ENCODE data around the gene DDR2.
"Not testable (repeated sequence)": the region's sequence is repeated elsewhere in the genome, so short reads cannot be mapped to it uniquely, and the experiment has no call there.

DDR2 gene

DNA sequence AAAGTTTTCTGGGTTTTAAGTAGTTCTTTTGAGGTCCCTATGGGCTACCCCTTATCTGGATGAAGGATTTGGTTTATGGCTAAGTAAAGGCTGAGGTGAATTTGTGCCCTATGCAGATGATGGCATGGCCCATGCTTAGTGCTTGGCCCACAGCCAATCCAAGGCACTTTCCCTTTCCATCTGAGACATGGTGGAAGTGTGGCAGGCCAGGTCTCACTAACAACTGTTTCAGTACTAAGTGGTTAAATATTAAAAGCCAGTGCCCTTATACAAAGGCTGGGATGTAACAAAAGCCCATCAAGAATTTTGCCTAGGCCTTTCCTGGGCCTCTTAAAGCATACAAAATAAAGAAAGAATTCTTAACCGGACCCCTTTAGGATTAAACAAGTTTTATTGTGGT is 156.5 kb downstream of the DDR2 start:
- not testable (repeated sequence) for DNase-seq

DNA sequence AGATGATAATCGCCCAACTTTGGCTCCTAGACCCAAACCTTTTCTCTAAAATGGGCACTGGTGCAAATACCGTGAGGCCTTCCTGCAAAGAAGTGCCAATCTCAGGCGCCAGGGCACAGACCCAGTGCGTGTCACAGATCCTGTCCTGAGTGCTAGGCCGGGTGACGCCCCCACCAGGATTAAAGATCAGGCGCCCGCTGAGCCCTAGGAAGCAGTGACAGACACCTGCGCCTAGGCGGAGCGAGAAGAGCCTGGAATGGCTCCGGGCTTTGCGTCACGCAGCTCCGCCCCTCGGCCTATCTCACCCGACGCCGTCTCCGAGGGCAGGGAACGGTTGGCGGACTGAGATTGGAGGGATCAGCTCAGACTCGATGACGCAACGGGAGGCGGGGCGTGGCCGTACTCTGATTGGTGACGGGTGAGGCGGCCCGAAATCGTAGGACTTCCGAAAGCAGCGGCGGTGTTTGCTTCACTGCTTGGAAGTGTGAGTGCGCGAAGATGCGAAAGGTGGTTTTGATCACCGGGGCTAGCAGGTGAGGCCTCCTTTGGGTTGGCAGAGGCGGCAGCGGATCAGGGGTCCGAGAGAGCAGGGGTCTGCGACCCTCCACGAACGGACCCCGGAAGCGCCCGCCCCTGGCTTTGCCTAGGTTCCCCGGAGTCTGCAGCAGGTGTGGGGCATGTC is 158.2 kb downstream of the DDR2 start, which contains the start of gene HSD17B7:
TSS of gene HSD17B7 (plus strand) at position 400 of the 682 bp plus-strand sequence. CDS start at position 499, 99 bp downstream.
- peak; percentile 86 for DNase-seq

DNA sequence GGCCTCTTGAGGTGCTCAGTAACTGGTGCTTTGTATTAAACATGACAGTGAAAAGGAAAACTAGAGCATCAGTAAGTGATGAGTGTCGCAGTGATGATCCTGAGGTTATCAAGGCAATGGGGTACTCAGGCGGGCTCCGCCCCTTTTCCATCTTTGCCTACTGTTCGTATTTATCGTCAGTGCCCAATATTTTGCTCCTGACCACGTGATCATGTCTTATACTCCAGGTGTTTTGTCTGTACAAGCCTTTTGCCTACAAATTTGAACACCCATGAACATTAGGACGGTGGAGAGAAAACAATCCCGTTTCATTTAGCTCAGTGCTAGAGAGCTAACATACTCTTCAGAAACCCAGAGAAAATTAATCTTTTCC is 158.7 kb downstream of the DDR2 start:
- peak in 1 of 2 donors; percentile 31 for DNase-seq

DNA sequence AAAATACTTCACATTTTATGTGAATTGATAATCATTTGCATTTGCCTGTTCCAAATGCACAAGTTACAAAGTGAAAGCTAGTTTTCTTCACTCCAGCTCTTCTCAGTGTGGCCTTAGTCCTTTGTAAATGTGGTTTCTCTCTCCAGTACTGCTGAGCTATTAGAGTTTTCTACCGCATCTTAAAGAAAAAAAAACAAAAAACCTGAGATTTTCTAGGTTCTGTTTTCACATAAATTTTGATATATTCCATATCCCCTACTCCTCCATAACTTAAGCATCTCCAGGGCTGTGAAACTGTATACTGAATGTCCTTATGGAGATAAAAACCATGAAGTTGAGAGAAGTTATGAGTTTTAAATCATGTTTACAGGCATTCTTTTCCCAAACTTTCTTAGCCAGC is 162.0 kb downstream of the DDR2 start:
- not testable (repeated sequence) for DNase-seq

DNA sequence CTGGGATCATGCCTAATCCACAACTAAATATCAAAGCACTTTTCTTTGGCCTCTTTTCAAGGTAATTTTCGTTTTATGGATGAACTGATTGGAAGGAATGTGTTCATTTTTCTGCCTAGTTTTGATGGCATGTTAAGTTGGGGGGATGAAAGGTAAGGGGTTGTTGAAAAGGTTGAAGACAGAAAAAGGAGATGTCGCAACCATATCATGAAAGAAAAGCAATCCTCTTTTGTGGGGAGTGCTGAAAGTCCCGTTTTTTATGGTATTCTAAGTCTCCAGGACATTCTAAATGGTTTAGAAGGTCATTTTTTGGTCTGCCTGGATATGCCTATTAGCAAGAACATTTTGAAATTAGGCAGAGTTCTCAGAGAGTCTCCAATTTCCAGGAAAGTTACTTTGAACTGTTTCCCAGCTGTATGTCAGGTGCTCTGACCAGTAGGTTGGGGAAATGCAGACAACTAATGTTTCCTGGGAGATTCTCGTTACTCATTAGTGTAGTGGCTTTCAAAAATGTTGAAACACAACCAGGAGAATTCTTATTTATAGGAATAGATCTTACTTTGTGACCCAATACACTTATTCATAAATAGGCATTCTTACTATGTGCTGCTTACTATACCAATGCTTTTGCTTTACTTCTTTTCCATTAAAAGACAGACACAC is 164.5 kb downstream of the DDR2 start:
- DNase-seq, result not testable (repeated sequence)

DNA sequence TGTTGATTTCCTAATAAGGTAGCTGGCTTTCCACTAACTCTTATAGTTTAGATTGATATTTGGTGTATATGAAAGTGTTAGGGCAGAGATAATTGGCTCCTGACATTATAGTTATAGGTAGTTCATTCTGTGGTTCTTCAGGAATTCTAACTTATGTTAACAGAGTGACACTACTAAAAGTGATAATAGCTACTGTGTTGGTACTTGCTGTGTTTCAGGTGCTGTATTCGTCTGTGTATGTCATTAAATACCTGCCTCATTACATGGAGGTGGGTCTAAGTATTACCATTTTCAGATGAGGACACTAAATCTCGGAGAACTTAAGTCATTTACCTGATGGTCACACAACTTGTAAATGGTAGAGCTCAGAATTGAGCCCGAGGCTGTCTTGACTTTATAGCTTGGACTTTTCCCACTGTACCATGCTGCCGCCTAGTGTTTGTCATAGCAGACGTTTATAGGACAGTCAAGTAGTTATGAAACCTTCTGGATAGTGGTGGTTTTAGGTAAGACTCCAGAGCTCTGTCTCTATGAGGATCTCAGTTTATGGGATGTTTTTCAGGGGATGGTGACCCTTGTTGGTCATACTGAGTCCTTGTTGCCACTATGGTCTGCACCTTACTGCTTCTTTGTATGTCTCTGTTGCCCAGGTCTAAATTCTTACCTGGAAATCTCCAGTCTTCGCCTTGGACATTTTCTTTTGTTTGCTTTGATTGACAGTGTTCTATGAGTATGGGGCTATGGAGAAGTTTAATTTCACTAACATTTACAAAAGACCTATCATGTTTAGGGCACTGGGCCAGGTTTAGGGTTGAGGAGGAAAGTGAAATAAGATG is 167.9 kb downstream of the DDR2 start:
- not testable (repeated sequence) for DNase-seq

DNA sequence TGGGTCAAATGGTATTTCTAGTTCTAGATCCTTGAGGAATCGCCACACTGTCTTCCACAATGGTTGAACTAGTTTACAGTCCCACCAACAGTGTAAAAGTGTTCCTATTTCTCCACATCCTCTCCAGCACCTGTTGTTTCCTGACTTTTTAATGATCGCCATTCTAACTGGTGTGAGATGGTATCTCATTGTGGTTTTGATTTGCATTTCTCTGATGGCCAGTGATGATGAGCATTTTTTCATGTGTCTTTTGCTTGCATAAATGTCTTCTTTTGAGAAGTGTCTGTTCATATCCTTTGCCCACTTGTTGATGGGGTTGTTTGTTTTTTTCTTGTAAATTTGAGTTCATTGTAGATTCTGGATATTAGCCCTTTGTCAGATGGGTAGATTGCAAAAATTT is 175.2 kb downstream of the DDR2 start:
- DNase-seq, result not testable (repeated sequence)

DNA sequence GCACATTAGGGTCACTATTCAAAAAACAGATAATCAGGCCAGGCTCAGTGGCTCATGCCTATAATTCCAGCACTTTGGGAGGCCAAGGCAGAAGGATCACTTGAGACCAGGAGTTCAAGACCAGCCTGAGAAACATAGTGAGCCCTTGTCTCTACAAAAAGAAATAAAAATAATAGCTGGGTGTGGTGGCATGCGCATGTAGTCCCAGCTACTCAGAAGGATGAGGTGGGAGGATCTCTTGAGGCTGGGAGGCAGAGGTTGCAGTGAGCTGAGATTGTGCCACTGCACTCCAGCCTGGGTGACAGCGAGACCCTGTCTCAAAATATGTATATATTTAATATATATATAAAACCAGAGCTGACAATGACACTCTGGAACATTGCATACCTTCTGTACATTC is 180.1 kb downstream of the DDR2 start:
- not testable (repeated sequence) for DNase-seq

DNA sequence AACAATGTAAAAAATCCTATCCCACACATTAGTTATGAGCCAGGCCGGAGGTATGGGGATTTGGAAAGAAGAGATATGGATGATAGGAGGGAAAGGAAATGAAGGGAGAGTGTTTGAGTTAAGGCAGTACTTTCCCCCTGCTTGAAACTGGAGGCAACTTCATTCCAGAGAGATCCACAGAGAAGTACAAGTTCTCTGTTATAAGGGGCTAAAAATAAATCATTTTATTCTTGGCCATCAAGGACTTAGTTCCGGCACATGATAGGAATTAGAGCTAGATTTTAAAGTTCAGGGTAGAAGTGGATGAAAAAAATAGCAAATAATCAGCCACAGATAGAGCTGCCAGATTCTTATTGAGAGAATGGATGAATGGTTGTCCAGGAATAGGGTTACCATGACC is 185.9 kb downstream of the DDR2 start:
- not testable (repeated sequence) for DNase-seq

DNA sequence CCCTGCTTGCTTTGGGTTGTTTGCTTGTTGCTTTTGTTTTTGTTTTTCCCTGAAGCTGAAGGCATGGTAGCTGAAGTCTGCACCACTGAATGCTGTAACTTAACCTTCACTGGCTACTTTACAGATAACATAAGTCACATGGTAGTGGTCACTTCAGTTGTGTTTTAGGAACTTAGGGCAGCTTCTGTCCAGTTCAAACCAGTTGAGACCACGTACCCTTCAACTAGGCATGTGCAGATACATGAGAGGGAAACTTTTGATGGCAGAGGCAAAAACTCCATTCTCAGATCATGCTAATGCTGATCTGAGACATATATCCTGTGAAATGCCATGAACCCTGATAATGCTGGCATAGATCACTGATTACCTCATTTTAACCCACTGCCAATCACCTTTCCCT is 186.4 kb downstream of the DDR2 start:
- not testable (repeated sequence) for DNase-seq

DNA sequence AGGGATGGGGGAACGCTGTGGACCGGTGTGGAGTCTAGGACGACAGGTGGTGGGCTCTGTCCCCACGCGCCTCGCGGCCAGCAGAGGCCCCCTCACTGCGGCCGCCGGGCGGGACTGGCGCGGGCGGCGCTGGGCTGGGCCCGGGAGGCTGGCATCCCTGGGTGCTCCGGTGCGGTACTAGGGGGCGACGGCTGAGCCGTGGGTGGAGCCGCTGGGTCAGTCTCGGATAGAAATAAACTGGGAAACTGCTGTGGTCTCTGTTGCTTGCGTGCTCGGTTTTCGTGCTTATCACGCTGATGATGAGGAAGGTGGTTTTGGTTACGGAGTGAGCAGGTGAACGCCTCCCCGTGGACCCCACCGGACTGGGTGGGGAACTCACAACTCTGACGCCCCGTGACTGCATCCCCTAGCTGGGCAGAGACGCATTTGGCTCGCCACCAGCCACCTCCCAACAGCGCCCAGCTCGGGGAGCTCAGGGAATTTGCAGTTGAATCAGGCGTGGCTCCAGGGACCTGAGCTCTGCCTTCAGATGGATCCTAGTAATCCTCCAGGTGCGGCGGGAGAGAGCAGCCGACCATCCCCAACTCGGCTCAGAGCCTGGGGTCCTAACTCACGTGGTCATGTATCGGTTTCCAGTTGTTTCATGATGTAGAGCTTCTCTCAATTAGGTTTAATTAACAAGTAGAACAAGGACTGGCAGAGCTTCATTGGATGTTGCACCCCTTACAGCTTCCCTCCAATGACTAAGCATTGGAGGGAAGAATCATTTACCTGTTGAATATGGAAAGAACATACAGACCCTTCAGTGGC is 190.3 kb downstream of the DDR2 start:
- DNase-seq, result no peak

DNA sequence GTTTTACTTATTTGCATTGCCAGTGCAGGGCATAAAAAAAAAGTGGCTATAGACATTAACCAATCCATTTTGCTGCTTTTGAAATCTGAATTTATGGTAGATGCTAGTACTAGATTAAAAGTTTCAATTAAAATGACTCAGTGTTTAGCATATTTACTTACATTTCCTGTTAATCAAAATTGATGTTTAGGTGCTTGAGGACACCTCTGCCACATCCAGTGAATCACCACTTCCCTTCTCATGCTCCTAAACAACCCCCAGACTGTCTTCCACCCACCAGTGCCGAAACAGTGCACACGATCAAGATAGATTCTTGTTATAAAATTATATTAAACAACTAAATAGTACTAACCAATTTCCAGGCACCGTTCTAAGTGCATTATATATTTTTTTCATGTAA is 191.0 kb downstream of the DDR2 start:
- DNase-seq, result peak in 1 of 2 donors; percentile 5

DNA sequence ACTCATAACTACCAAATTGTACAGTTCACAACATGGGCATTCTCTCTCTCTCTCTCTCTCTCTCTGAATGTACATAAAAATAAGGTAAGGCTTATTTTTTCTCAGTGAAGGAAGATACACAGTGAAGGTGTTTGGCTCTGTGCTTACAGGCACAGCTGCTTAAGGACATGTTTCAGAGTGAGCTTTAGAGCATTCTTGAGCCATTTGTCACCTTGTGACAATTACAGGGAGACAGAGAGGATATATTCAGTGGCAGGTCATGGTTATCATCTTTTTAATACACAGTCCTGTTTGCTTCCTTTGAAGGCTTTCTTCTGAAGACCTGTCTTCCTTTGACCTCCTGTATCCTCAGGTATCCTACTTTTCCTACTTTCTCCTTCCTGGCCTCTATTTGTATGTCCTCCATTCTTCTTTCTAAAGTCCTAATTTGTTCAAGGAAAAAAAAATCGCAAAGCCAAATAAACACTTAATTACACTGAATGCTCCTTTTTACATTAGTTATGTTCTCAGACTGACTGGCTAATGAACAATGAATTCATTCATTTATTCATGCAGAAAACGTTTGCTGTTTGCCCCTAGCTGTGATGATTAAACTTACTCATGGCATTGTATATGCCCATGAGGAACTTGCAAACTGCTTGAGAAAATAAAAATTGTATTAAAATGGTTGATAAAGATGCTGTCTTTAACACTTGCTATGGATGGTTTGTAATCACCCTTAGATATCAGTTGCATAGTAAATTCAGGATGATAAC is 191.7 kb downstream of the DDR2 start:
- DNase-seq, result no peak

DNA sequence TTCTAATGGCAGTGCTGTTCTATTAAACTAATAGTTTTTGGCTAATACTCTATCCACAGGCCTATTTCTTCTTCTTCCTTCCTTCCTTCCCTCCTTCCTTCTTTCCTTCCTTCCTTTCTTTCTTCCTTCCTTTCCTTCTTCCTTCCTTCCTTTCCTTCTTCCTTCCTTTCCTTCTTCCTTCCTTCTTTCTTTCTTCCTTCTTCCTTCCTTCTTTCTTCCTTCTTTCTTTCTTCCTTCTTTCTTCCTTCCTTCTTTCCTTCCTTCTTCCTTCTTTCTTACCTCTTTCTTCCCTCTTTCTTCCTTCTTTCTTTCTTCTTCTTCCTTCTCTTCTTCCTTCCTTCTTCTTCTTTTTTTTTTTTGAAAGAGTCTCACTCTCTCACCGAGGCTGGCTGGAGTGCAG is 197.0 kb downstream of the DDR2 start:
- no peak for DNase-seq

DNA sequence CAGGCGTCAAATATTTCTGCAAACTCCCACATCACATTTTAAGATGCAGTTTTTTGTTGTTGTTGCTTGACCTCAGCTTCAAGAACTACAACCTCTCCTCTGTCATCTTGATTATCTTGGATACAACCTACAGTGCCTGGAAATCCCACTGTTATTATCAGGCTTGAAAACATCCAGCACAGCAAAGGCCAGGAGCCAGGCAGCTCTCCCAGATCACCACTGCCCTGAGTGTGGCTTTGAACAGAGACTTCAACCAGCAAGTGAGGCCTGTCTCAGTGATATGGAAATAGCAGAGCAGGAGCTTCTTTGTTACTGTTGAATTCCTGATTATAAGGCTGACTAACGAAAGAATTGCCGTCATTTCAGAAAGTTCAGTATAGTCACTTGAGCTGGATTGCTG is 200.2 kb downstream of the DDR2 start:
- no peak for DNase-seq

DNA sequence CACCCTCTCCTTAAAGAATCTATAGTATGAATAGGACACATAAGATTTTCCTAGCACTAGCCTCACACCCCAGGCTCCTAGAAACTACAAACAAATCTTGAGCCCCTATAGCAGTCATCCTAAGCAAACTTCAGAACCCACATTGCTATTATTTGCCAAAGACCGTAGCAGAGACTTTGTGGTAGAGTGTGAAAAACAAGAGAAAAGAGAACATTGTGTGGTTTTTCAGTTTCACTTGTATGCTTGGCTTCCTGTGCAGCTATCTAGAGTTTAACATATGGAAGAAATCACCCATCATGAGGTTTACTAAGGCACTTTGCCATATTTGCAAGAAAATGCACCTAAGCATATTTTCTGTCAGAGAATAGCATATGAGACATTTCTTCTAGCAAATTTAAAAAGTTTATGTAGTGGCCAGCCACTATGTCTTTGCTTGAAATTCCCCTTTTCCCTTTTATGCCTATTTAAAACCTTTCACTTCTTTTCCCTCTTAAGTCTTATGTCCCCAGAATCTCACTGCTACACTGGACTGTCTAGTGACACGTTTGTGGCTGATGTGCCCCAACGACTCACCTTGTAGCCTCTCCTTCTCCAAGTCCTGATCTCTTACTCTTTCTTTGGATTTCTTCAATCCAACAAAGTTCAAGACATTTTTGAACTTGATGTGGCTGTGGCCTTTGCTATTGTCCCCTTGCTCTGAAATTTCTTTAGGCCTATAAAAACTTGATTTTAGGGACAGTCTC is 203.1 kb downstream of the DDR2 start:
- no peak for DNase-seq
